GM18907 (cell line): ENCODE results near the gene IDUA.
A peak's percentile ranks its signal among the peaks of the same experiment; 100 is the strongest.
"Not testable (repeated sequence)": the region's sequence is repeated elsewhere in the genome, so short reads cannot be mapped to it uniquely, and the experiment has no call there.

ENCODE experiments used
- ATAC-seq: cut with Tn5 transposase; IDR thresholded peaks from one replicate; pipeline ENCODE4 v1.9.1; 2021; ENCODE audit warnings: mild to moderate bottlenecking, moderate library complexity; ENCODE audit not compliant: unreplicated experiment

IDUA gene

DNA sequence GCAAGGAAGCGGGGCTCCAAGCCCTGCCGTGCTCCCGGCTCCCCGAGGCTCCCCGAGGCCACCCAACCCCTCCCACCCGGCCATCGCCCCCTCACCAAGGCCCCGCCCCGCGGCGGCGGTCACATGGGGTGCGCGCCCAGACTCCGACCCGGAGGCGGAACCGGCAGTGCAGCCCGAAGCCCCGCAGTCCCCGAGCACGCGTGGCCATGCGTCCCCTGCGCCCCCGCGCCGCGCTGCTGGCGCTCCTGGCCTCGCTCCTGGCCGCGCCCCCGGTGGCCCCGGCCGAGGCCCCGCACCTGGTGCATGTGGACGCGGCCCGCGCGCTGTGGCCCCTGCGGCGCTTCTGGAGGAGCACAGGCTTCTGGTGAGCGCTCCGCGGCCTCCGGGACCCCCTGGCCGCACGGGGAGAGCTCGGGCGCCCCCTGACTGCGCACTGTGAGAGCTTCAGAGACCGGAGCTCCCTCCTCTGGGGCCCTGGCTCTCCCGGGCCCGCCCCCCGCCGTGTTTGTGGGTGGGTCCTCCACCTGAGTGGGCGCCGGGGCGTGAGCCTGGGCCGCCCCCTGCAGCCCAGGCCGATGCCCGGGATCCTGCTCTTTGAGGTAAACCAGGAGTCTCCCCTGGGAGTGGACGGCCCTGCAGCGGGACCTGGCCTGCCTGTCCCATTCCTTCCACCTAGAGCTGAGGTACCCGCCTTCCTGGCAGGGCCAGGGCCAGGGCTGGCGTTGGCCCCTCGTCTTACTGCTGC is at the start of gene IDUA:
IDUA (plus strand) TSS at position 166 of the 745 bp plus-strand sequence; CDS start at position 207, 41 bp downstream.
- ATAC-seq, result peak; percentile 64

DNA sequence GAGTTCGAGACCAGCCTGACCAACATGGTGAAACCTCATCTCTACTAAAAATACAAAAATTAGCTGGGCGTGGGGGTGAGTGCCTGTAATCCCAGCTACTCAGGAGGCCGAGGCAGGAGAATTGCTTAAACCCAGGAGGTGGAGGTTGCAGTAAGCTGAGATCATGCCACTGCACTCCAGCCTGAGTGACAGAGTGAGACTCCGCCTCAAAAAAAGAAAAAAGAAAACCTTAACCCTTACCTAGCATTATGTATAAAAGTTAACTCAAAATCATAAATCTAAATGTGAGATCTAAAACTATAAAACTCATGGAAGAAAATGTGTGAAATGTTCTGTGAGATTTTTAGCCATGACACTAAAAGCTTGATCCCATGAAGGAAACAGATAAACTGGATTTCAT is 47.3 kb upstream of the IDUA start:
- not testable (repeated sequence) for ATAC-seq

DNA sequence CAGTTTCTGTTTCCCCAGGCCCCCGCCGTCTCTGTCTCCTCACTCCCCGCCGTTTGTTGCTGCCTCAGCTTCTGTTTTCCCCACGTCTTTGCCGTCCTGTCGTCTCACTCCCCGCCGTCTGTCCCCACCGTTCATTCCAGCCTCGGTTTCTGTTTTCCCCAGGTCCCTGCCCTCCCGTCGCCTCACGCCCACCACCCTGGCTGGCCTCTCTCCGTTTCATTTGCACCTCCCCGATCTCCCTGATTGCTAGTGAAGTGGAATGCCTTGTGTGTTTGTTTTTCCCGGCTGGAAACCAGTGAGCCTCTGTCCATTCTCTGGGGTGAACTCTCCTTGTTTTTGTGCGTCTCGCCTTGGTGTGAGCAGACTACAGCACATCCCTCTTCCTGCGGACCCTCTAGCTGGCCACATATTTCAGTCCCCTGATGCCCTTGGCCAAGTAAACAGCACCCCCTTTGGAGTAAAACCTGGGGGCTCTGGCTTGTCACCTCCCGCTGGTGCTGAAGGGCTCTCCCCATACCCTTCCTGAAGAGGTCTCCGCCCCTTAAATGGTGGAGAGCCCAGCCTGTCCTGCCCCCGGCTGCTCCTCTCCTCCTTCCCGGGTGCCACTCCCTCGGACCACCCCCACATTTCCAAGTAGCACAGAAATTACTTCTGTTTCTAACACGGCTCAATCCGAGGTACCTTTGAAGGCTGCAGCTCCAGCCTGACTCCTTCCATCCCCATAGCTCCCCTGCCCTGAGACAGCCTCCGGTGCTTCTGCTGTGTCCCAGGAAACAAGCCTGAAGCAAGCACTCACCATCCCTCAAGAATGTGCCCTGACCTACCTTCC is 41.4 kb upstream of the IDUA start:
- ATAC-seq, result no peak

DNA sequence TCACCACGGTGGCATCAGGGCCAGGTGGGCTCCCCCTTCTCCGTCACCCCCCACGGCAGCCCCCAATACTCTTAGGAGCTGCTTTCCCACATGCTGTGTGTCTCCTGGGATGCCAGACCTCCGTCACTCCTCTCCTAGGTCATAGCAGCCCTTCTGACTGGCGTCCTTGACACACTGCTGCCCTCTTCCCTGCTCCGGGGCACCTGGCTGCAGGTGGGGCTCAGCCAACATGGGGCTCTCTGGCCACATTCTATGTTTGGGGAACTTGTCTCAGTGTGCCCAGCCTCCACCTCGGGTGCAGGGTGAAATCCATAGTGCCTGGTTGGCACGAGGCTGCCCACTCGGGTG is 40.8 kb upstream of the IDUA start:
- ATAC-seq, result no peak

DNA sequence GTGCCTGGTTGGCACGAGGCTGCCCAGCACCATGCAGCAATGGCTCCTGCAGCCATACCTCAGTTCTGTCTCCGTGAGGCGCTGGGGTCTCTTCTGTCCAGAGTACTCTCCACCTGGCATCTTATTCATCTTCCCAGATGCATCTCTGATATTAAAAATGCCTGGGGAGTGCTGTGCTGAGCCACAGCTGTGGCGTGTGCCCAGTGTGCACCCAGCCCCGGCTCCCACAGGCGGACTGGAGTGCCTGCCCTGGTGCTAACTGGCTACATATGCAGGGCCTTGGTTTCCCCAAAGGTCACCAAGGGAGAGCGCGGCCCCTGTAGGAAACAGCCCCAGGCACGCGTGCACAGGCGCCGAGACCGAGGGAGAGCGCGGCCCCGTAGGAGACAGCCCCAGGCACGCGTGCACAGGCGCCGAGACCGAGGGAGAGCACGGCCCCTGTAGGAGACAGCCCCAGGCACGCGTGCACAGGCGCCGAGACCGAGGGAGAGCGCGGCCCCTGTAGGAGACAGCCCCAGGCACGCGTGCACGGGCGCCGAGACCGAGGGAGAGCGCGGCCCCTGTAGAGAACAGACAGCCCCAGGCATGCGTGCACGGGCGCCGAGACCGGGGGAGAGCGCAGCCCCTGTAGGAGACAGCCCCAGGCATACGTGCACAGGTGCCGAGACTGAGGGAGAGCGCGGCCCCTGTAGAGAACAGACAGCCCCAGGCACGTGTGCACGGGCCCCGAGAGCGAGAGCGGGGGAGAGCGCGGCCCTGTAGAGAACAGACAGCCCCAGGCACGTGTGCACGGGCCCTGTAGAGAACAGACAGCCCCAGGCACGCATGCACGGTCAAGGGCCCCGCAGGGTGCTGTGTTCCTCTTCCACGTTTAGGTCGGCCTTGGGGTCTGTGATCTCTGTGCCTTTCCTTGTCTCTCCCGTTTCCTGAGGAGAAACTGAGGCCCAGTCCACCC is 40.0 kb upstream of the IDUA start:
- ATAC-seq, result no peak

DNA sequence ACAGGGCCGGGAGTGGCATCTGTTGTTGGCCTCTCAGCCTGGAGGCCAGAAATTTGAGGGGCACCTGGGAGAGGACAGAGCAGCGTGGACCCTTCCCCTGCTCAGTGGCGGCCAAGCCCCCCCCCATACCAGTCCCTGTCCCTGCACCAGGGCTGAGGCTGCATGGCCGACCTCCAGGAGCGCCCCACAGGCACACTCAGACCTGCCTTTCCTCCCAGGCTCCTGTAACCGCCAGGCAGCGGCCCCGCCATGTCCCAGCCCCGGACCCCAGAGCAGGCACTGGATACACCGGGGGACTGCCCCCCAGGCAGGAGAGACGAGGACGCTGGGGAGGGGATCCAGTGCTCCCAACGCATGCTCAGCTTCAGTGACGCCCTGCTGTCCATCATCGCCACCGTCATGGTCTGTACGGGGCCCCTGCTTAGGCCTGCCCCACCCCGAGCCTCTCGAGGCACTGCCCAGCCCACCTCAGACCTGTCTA is 39.3 kb upstream of the IDUA start:
- ATAC-seq, result no peak

DNA sequence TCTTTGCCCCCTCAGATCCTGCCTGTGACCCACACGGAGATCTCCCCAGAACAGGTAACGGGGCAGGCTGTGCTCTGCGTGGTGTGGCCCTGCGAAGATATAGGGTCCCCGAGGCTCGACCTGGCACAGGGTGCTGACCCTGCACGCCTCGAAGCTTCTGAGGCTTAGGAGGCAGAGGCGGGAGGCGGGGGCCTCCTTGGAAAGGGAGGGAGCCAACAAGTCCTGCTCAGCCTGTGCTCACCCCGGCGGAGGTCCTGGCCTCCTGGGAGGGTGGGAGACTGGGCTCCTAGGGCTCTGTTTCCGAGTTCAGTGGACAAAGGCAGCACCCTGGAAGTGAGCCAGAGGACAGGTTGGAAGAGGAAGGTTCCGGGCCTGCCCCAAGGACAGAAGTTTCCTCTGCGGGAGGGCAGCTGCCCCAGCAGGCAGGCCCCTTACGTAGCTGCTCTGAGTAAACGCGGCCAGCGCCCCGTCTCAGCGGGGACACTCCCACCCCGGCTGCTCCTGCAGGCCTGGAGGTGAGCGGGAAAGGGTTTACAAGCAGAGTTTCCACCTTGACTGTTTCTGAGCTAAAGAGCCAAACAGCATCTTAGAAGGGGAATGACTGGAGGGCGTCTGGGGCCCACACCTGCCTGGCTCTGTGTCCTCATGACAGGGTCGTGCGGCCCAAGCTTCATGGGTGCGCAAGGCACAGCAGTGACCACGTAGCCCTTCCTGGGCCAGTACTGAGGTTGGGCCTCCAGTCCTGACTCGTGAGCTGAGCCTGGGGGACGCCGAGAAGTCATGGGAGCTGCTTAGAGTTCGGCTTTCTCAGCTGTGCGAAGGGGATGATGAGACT is 38.5 kb upstream of the IDUA start:
- no peak for ATAC-seq

DNA sequence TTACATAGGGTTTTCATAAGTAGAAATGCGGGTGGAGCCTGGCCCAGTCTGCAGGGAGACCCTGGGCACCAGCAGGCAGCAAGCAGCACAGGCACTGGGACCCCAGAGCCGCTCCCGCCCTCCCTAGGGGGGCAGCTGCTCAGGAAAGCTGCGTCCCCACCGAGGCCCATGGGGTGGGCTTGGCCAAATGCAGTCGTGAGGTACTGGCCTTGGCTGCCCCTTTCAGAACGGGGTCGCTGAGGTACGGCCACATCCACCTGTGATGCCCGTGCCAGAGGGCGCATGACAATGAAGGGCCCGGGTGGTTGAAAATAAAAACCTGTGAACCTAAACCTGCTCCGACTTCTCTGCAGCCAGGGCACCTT is 37.9 kb upstream of the IDUA start:
- no peak for ATAC-seq

DNA sequence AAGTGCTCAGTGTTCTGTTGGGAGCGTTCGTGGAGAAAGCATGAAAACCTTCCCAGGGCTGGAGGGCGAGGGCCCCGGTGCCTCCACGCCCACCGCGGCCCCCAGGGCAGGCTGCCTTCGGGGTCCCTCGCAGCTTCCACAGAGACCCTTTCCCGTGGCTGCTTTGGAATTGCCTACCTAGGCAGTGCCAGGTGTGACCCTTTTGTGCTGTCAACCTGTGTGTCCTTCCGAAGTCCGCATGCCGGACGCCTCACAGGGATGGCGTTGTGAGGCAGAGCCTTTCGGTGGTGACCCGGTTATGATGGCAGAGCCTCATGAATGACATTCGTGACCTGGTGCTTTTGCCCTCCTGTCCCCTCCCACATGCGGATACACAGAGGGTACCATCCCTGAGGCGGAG is 37.2 kb upstream of the IDUA start:
- no peak for ATAC-seq

DNA sequence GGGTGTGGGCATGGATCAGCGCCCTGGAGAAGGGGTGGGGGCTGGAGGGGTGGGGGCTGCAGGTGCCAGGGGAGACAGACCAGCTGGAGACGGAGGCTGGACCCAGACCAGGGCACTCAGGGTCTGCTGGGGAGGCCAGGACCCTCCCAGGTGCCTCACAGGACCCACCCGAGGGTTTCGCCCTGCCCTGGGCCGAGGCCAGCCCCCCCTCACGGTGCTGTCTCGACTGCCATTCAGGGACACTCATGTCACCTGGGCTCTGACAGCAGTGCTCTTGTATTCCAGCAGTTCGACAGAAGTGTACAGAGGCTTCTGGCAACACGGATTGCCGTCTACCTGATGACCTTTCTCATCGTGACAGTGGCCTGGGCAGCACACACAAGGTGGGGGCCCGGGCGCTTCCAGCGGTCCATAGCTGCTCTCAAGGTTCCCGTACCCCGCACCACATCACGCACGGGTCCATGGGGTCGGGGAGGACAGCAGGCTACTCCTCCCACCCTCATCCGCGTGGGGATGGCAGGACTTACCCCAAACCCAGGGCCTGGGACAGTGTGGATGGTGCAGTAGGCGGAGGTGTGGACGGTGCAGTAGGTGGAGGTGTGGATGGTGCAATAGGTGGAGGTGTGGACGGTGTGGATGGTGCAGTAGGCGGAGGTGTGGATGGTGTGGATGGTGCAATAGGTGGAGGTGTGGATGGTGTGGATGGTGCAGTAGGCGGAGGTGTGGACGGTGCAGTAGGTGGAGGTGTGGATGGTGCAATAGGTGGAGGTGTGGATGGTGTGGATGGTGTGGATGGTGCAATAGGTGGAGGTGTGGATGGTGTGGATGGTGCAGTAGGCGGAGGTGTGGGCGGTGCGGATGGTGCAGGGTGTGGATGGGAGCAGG is 36.5 kb upstream of the IDUA start:
- no peak for ATAC-seq

DNA sequence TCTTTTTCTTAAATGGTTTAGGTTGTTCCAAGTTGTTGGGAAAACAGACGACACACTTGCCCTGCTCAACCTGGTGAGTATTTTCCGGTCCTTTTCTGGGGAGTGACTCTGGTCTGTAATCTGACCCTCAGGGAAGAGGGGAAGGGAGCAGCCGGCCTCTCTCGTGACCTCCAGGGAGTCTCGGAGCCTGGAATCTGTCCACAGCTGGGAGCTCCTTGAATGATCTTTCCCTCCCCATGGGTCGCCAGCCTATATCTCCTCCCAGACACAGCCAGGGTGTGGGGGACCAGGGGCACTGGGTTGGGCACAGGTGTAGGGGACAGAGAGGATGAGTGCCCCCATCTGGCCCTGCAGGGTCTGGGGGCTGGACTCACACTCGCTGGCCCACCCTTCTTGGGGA is 35.7 kb upstream of the IDUA start:
- ATAC-seq, result no peak

DNA sequence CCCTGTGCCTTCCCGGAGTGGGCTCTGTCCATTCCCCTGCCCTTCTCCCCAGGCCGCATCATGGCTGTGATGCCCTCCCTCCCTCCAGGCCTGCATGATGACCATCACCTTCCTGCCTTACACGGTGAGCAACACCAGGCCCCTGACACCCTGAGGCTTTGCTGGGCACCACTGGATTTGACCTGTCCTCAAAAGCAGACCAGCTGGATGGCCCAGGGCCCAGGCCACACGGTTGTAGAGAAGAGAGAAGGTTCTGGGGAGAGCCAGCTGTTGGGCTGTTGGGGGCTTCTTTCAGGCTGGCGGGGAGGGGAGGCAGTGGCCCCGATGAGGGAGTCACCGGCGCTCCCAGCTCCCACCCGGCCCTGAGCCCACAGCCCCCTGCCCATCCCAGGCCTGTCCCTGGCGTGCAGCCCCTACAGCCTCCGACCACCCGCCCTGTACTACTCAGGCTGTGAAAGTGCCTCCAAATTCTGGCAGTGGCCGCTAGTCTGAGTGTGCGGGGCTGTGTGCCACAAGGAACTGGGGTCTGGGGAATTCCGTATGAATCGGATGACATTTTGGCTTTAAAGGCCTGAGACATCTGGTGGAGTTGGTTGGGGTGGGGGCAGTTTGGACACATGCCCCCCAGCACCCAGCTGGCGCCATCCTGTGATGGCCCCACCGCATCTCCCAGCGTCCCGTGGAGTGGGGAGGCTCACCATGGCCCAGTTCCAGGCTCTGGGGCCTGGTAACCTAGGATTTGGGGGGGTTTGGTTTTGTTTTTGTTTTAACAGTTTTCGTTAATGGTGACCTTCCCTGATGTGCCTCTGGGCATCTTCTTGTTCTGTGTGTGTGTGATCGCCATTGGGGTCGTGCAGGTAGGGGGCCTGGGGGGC is 35.0 kb upstream of the IDUA start:
- ATAC-seq, result no peak

DNA sequence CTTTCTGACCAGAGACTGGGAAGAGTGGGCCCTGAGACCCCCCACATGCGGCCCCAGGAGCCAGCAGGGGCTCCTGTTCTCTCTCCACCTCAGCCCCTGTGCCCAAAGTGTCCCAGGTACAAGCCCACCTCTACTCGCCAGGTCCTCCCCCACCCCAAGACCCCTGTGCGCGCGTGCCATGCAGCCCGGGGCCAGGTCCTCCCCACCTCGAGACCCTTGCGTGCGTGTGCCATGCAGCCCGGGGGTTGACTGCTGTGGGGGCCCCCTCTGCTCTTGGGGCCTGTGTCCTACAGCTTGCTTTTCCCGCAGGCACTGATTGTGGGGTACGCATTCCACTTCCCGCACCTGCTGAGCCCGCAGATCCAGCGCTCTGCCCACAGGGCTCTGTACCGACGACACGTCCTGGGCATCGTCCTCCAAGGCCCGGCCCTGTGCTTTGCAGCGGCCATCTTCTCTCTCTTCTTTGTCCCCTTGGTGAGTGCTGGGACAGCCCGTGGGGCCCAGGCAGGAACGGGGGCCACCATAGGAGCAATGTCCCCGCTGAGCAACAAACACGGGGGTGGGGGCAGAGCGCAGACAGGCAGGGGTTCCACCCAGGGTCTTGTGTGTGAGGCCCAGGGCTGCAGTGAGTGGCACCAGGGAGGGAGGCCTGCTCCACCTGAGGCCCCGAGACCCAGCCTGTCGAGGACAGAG is 33.8 kb upstream of the IDUA start:
- ATAC-seq, result no peak

DNA sequence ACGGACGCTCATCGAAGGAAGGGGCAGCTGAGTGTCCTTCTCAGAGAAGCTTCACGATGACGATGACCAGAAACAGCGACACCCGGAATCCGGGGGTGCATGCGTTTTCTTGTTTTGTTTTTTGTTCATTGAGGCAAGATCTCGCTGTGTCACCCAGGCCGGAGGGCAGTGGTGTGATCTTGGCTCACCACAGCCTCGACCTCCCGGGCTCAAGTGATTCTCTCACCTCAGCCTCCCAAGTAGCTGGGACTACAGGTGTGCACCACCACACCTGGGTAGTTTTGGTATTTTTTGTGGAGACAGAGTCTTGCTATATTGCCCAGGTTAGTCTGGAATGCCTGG is 33.3 kb upstream of the IDUA start:
- no peak for ATAC-seq

DNA sequence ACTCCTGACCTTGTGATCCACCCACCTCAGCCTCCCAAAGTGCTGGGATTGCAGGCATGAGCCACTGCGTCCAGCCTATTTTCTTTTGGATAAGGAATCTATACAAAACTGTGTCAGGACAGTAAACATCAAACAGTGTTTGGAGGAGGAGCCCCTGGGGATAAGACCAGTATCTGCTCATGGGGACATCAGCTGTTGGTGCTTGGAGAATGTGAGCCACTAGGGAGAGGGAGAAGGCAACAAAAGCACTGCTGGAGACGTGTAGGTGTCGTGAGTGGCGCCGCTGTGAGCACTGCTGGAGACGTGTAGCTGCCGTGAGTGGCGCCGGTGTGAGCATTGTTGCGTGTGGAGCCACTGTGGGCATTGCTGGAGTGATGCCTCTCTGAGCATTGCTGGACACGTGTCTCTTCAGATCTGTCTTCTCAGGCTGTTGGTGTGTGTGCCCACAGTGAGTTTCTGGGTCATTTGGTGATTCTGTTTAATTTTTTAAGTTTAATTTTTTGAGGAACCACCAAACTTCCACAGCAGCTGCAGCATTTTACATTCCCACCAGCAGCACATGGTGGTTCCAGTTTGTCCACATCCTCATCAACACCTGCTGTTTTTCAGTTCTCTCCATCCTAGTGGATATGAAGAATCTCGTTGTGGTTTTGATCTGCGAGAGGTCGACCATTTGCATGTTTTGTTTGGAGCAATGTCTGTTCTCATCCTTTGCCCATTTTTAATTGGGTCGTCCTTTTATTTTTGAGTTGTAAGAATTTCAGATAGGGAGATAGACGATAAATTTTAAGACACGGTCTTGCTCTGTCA is 32.4 kb upstream of the IDUA start:
- no peak for ATAC-seq

DNA sequence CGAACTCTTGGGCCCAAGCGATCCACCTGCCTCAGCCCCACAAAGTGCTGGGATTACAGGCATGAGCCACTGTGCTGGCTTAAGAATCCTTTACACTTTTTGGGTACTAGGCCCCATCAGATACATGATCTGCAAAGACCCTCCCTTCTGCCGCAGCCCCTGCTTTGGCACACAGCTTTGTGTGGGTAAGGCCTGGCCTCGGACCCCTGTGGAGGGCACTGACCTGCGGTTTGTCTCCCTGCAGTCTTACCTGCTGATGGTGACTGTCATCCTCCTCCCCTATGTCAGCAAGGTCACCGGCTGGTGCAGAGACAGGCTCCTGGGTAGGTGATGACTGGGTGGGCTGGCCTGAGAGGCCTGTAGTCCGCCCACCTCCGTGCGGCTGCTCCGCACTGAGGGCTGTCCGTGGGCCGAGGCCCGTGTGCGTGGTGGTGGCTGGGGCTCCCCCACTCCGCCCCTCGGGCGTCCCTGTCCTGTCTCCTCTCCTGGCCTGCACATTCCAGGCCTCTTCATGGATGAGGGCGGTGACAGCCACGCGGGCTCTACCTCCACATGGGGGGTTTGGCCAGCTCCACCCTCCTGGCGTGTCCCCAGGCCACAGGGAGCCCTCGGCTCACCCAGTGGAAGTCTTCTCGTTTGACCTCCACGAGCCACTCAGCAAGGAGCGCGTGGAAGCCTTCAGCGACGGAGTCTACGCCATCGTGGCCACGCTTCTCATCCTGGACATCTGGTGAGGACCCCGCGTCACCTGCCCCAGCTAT is 31.5 kb upstream of the IDUA start:
- no peak for ATAC-seq
